ENCODE measurements around the gene COMP.

COMP gene

GRCh38 chr19:18745012-18745735 lies 45.9 kb downstream of the COMP start:
- no peak for DNase-seq

GRCh38 chr19:18743784-18744418 lies 47.2 kb downstream of the COMP start:
- no peak for DNase-seq

- peak; percentile 93 for DNase-seq
Observed at GRCh38 chr19:18742838-18743783, 48.0 kb downstream of the COMP start.

- DNase-seq, result no peak
Observed at GRCh38 chr19:18742324-18742723, 48.8 kb downstream of the COMP start.

GRCh38 chr19:18741124-18742121 lies 49.7 kb downstream of the COMP start:
- DNase-seq, result no peak

- DNase-seq, result no peak
Observed at GRCh38 chr19:18738961-18739690, 52.0 kb downstream of the COMP start.

- DNase-seq, result no peak
Observed at GRCh38 chr19:18737954-18738351, 53.2 kb downstream of the COMP start.

- DNase-seq, result no peak
Observed at GRCh38 chr19:18737337-18737953, 53.7 kb downstream of the COMP start.

- DNase-seq, result no peak
Observed at GRCh38 chr19:18736415-18737336, 54.4 kb downstream of the COMP start.

GRCh38 chr19:18735752-18736151 lies 55.4 kb downstream of the COMP start:
- DNase-seq, result no peak

- DNase-seq, result no peak
Observed at GRCh38 chr19:18735324-18735723, 55.8 kb downstream of the COMP start.

GRCh38 chr19:18733762-18734332 lies 57.3 kb downstream of the COMP start:
- peak; percentile 7 for DNase-seq

GRCh38 chr19:18733196-18733647 lies 57.9 kb downstream of the COMP start:
- no peak for DNase-seq
